Hepatocyte (in vitro differentiated cells): ENCODE data around the gene HEATR1. TPM values are rescaled to one million over a fixed set of nuclear protein-coding genes. Genes with fewer than 3 reads are reported as not detected.

Experiments used
- DNase-seq: peaks from one replicate; pipeline ENCODE4 v3.0.0-alpha.2; 2016; ENCODE audit warnings: low spot score
- H2AFZ ChIP-seq: fragments of 200-600 bp; sonication (generic); 2 replicates; pipeline ENCODE4 v1.6.0; 2016; ENCODE audit warnings: antibody characterized with exemption, mild to moderate bottlenecking
- H3K27ac ChIP-seq: fragments of 200-600 bp; sonication (generic); 2 replicates; pipeline ENCODE4 v1.5.1; 2016; ENCODE audit warnings: mild to moderate bottlenecking
- H3K27me3 ChIP-seq: fragments of 200-600 bp; sonication (generic); 2 replicates; pipeline ENCODE4 v1.6.1; 2016
- H3K36me3 ChIP-seq: fragments of 200-600 bp; sonication (generic); replicated peaks from 2 replicates; pipeline ENCODE4 v1.5.1; 2016; ENCODE audit warnings: low read depth; ENCODE audit not compliant: insufficient read depth
- H3K4me1 ChIP-seq: fragments of 200-600 bp; sonication (generic); 2 replicates; pipeline ENCODE4 v1.5.1; 2016; ENCODE audit warnings: mild to moderate bottlenecking, moderate library complexity; ENCODE audit not compliant: insufficient read depth
- H3K4me2 ChIP-seq: fragments of 200-600 bp; sonication (generic); 2 replicates; pipeline ENCODE4 v1.6.0; 2016
- H3K4me3 ChIP-seq: fragments of 200-600 bp; sonication (generic); 2 replicates; pipeline ENCODE4 v1.5.1; 2016; ENCODE audit warnings: mild to moderate bottlenecking
- H3K79me2 ChIP-seq: fragments of 200-600 bp; sonication (generic); 2 replicates; pipeline ENCODE4 v1.6.0; 2017; ENCODE audit warnings: mild to moderate bottlenecking
- H3K9me2 ChIP-seq: fragments of 200-600 bp; sonication (generic); replicated peaks from 2 replicates; pipeline ENCODE4 v1.6.0; 2017; ENCODE audit warnings: mild to moderate bottlenecking; ENCODE audit not compliant: insufficient read depth
- H3K9me3 ChIP-seq: fragments of 200-600 bp; sonication (generic); 2 replicates; pipeline ENCODE4 v1.5.1; 2016; ENCODE audit warnings: low read depth, mild to moderate bottlenecking
- H4K20me1 ChIP-seq: fragments of 200-600 bp; sonication (generic); 2 replicates; pipeline ENCODE4 v1.6.0; 2016; ENCODE audit warnings: mild to moderate bottlenecking; ENCODE audit not compliant: insufficient read depth, poor library complexity, severe bottlenecking
- EZH2 ChIP-seq: fragments of 200-600 bp; sonication (generic); IDR thresholded peaks from 2 replicates; pipeline ENCODE4 v1.6.1; 2016; ENCODE audit warnings: antibody characterized with exemption, mild to moderate bottlenecking, borderline replicate concordance
- EZH2phosphoT487 ChIP-seq: fragments of 200-600 bp; sonication (generic); IDR thresholded peaks from one replicate; pipeline ENCODE4 v1.6.1; 2018; ENCODE audit warnings: antibody characterized with exemption, mild to moderate bottlenecking, low read depth, moderate library complexity; ENCODE audit not compliant: unreplicated experiment, severe bottlenecking
- WGBS: methylation state at CpG from one replicate; pipeline ENCODE4 v1.1.6; 2016; ENCODE audit warnings: low lambda C conversion rate; ENCODE audit errors: missing lambda C conversion rate; 5-methylcytosine and 5-hydroxymethylcytosine counted together
- polyA plus RNA-seq: library from polyadenylated mRNA; unstranded; fragments of >200 nt; fragmentation: Nextera tagmentation; extraction: Ambion mirVana; gene quantifications from 2 replicates; pipeline ENCODE4 v1.2.1, GENCODE V29; 2016
- total RNA-seq: library from RNA; depleted of rRNA; stranded (reverse); fragments of >200 nt; gene quantifications from 2 replicates; pipeline ENCODE4 v1.2.3, GENCODE V29; 2014
- TF ChIP-seq, protein P1 (sequence below): fragments of 200-600 bp; sonication (generic); IDR thresholded peaks from 2 replicates; pipeline ENCODE4 v1.5.1; 2016; ENCODE audit warnings: antibody characterized with exemption, mild to moderate bottlenecking; ENCODE audit not compliant: poor library complexity

HEATR1 gene
- total and polyA plus RNA-seq, 2 experiments from 2014 or later: 8.5 to 27.8 TPM

GRCh38 chr1:236511735-236512418, 92.4 kb downstream of the HEATR1 start:
- TF ChIP-seq, protein P1, sequence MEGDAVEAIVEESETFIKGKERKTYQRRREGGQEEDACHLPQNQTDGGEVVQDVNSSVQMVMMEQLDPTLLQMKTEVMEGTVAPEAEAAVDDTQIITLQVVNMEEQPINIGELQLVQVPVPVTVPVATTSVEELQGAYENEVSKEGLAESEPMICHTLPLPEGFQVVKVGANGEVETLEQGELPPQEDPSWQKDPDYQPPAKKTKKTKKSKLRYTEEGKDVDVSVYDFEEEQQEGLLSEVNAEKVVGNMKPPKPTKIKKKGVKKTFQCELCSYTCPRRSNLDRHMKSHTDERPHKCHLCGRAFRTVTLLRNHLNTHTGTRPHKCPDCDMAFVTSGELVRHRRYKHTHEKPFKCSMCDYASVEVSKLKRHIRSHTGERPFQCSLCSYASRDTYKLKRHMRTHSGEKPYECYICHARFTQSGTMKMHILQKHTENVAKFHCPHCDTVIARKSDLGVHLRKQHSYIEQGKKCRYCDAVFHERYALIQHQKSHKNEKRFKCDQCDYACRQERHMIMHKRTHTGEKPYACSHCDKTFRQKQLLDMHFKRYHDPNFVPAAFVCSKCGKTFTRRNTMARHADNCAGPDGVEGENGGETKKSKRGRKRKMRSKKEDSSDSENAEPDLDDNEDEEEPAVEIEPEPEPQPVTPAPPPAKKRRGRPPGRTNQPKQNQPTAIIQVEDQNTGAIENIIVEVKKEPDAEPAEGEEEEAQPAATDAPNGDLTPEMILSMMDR: no peak
- TF ChIP-seq EZH2phosphoT487 (no peak), EZH2 (no peak)
- no peak overlapping the region for H3K4me3 ChIP-seq
- no peaks in the 10 kb centered on the region for H4K20me1 ChIP-seq
- no peaks in the 10 kb centered on the region for H3K9me2 ChIP-seq
- WGBS: 91% methylated on average over 10 of the region's 11 CpGs
- H3K4me1 ChIP-seq: peaks cover 8% of the 10 kb centered on the region
- H3K36me3 ChIP-seq: no peaks in the 10 kb centered on the region
- H3K79me2 ChIP-seq: no peaks in the 10 kb centered on the region
- H3K4me2 ChIP-seq: no peak overlapping the region
- H3K27ac ChIP-seq: no peak overlapping the region
- no peak for DNase-seq
- no peak overlapping the region for H2AFZ ChIP-seq
- no peaks in the 10 kb centered on the region for H3K9me3 ChIP-seq
- no peaks in the 10 kb centered on the region for H3K27me3 ChIP-seq

- no peaks in the 10 kb centered on the region for H4K20me1 ChIP-seq
- H3K9me3 ChIP-seq: no peaks in the 10 kb centered on the region
- H3K79me2 ChIP-seq: no peaks in the 10 kb centered on the region
- DNase-seq: peak; percentile 29
- no peak overlapping the region for H2AFZ ChIP-seq
- 67% methylated on average over 8 of the region's 8 CpGs for WGBS
- H3K4me1 ChIP-seq: peaks cover 5% of the 10 kb centered on the region
- H3K9me2 ChIP-seq: no peaks in the 10 kb centered on the region
- H3K27me3 ChIP-seq: no peaks in the 10 kb centered on the region
- no peaks in the 10 kb centered on the region for H3K36me3 ChIP-seq
- no peak overlapping the region for H3K27ac ChIP-seq
- H3K4me3 ChIP-seq: no peak overlapping the region
- no peak overlapping the region for H3K4me2 ChIP-seq
- TF ChIP-seq, protein P1: no peak
- TF ChIP-seq EZH2phosphoT487 (no peak), EZH2 (no peak)
These were observed 94.5 kb downstream of the HEATR1 start for GRCh38 chr1:236509647-236510401.

- TF ChIP-seq, protein P1: no peak
- TF ChIP-seq EZH2phosphoT487: no peak
- no peak for TF ChIP-seq EZH2
- WGBS: 96% methylated on average over 1 of the region's 1 CpG
- Histone ChIP-seq H3K4me2 (no peak overlapping the region), H3K4me3 (no peak overlapping the region), H2AFZ (no peak overlapping the region), H3K36me3 (no peaks in the 10 kb centered on the region), H3K27me3 (no peaks in the 10 kb centered on the region), H4K20me1 (no peaks in the 10 kb centered on the region), H3K4me1 (peaks cover 5% of the 10 kb centered on the region), H3K9me2 (no peaks in the 10 kb centered on the region), H3K79me2 (no peaks in the 10 kb centered on the region), H3K27ac (no peak overlapping the region), H3K9me3 (no peaks in the 10 kb centered on the region)
- no peak for DNase-seq
These were observed 95.1 kb downstream of the HEATR1 start for GRCh38 chr1:236509203-236509602.
